Ishikawa (cell line): ENCODE results near the gene GABRD.

Experiments
- CEBPB ChIP-seq: IDR thresholded peaks from 2 replicates; pipeline ENCODE4 v1.6.1; 2012
- CREB1 ChIP-seq: IDR thresholded peaks from 2 replicates; pipeline ENCODE4 v1.6.1; 2012; ENCODE audit warnings: low read depth
- EGR1 ChIP-seq: IDR thresholded peaks from 2 replicates; pipeline ENCODE4 v1.6.1; 2012
- EP300 ChIP-seq: IDR thresholded peaks from 2 replicates; pipeline ENCODE4 v1.6.1; 2012; ENCODE audit warnings: borderline replicate concordance
- FOXM1 ChIP-seq: IDR thresholded peaks from 2 replicates; pipeline ENCODE4 v1.6.1; 2012; ENCODE audit warnings: low read depth, borderline replicate concordance
- MAX ChIP-seq: IDR thresholded peaks from 2 replicates; pipeline ENCODE4 v1.6.1; 2012
- NFIC ChIP-seq: IDR thresholded peaks from 2 replicates; pipeline ENCODE4 v1.6.1; 2012
- RAD21 ChIP-seq: IDR thresholded peaks from 2 replicates; pipeline ENCODE4 v1.6.1; 2012; ENCODE audit warnings: low read depth
- TAF1 ChIP-seq: IDR thresholded peaks from 2 replicates; pipeline ENCODE4 v1.6.1; 2012; ENCODE audit warnings: low read depth, mild to moderate bottlenecking
- TCF12 ChIP-seq: IDR thresholded peaks from 2 replicates; pipeline ENCODE4 v1.6.1; 2012; ENCODE audit warnings: low read depth
- TEAD4 ChIP-seq: IDR thresholded peaks from 2 replicates; pipeline ENCODE4 v1.6.1; 2012
- USF1 ChIP-seq: IDR thresholded peaks from 2 replicates; pipeline ENCODE4 v1.6.1; 2012
- YY1 ChIP-seq: IDR thresholded peaks from 2 replicates; pipeline ENCODE4 v1.6.1; 2012; ENCODE audit warnings: low read depth
- ZBTB7A ChIP-seq: IDR thresholded peaks from 2 replicates; pipeline ENCODE4 v1.6.1; 2012; ENCODE audit warnings: low read depth
- TF ChIP-seq, protein P1 (sequence below): IDR thresholded peaks from 2 replicates; pipeline ENCODE4 v1.6.1; 2012; ENCODE audit warnings: low read depth, mild to moderate bottlenecking

GABRD gene

GRCh38 chr1:1996207-1996651 is 22.9 kb upstream of the GABRD start:
- TF ChIP-seq EGR1 (no peak), CEBPB (no peak), NFIC (no peak), USF1 (no peak)

- no peak for TF ChIP-seq CREB1
- TF ChIP-seq, protein P1, sequence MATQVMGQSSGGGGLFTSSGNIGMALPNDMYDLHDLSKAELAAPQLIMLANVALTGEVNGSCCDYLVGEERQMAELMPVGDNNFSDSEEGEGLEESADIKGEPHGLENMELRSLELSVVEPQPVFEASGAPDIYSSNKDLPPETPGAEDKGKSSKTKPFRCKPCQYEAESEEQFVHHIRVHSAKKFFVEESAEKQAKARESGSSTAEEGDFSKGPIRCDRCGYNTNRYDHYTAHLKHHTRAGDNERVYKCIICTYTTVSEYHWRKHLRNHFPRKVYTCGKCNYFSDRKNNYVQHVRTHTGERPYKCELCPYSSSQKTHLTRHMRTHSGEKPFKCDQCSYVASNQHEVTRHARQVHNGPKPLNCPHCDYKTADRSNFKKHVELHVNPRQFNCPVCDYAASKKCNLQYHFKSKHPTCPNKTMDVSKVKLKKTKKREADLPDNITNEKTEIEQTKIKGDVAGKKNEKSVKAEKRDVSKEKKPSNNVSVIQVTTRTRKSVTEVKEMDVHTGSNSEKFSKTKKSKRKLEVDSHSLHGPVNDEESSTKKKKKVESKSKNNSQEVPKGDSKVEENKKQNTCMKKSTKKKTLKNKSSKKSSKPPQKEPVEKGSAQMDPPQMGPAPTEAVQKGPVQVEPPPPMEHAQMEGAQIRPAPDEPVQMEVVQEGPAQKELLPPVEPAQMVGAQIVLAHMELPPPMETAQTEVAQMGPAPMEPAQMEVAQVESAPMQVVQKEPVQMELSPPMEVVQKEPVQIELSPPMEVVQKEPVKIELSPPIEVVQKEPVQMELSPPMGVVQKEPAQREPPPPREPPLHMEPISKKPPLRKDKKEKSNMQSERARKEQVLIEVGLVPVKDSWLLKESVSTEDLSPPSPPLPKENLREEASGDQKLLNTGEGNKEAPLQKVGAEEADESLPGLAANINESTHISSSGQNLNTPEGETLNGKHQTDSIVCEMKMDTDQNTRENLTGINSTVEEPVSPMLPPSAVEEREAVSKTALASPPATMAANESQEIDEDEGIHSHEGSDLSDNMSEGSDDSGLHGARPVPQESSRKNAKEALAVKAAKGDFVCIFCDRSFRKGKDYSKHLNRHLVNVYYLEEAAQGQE: no peak
Measured at GRCh38 chr1:1997576-1997975, 21.6 kb upstream of the GABRD start.

DNA sequence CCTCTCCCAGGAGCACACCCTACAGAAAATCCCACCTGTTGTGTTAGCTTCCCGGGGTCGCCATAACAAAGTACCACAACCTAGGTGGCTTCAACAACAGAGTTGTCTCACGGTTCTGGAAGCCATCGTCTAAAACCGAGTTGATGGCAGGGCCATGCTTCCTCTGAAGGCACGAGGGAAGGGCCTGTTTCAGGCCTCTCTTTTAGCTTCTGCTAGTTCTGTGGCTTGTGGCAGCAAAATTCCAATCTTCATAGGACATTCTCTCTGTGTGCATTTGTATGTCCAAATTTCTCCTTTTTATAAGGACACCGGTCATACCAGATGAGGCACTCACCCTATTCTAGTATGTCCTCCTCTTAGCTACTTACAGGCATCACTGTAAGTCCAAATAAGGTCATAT is 18.7 kb upstream of the GABRD start:
- TF ChIP-seq EGR1: no peak
- no peak for TF ChIP-seq MAX
- no peak for TF ChIP-seq NFIC
- TF ChIP-seq TAF1: no peak
- TF ChIP-seq CREB1: no peak
- no peak for TF ChIP-seq YY1
- no peak for TF ChIP-seq RAD21
- no peak for TF ChIP-seq EP300
- no peak for TF ChIP-seq TEAD4
- no peak for TF ChIP-seq ZBTB7A
- TF ChIP-seq USF1: no peak
- TF ChIP-seq FOXM1: no peak
- TF ChIP-seq CEBPB: no peak
- TF ChIP-seq, protein P1: no peak
- no peak for TF ChIP-seq TCF12

- TF ChIP-seq TCF12: no peak
- TF ChIP-seq, protein P1: no peak
Measured at GRCh38 chr1:2000850-2001249, 18.3 kb upstream of the GABRD start.

DNA sequence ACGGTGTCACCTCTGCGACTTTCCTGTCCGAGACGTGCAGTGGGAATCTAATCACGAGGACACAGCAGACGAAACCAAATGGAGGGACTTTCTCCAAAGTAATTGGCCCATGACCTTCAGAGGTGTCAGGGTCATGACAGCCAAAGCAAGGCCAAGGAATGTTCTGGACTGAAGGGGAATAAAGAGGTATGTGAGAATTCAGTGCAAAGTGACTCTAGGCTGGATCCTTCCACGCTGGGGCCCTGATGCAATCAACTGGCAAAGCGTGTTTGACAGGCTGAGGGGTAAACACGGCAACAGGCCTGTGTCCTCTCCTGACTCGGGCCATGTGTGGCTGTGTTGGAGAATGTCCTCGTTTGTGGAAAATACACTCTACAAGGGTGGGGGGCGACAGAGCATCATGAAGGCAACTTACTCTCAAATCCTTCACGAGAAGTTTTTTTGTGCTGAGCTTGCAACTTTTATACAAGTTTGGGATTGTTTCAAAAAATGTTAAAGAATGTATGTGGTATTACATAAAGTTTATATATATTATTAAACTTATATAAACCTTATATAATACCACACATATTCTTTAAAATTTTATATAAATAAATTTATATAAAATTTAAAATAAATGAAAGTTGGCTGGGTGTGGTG is 17.3 kb upstream of the GABRD start:
- TF ChIP-seq TCF12 (no peak), FOXM1 (no peak), NFIC (no peak), CREB1 (no peak), CEBPB (peak; percentile 85), EP300 (no peak), TAF1 (no peak), USF1 (no peak), ZBTB7A (no peak), EGR1 (no peak), TEAD4 (peak; percentile 34; the same call in 1 of the 2 replicates), YY1 (no peak), MAX (peak; percentile 60), RAD21 (0 out of 2 replicates have a peak, but pooled peaks have one; percentile 7)
- TF ChIP-seq, protein P1: no peak
